ENCODE results near the gene TBC1D28.
"Not testable (repeated sequence)": the region's sequence is repeated elsewhere in the genome, so short reads cannot be mapped to it uniquely, and the experiment has no call there.

The TBC1D28 gene

DNA sequence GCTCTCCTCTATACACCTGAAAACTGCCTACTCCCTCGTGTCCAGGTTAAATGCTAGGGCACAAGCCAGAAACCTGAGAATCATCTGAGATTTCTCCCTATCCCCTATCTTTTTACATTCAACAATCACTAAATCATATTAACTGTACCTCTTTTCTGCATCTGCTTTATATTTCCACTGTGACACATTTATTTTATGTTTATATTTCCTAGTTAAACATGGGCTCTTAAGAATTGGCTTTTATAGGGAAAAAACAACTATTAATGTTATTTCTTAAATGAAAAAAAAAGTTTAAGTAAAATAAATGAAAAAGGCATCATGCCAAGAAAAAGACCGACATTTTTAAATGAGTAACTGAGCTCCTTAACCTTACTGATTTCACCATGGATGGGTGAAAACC, 26.6 kb downstream of the TBC1D28 start:
- not testable (repeated sequence) for DNase-seq (ENCODE audit: low read depth in 2 of 2, low spot score in 1 of 2)

DNA sequence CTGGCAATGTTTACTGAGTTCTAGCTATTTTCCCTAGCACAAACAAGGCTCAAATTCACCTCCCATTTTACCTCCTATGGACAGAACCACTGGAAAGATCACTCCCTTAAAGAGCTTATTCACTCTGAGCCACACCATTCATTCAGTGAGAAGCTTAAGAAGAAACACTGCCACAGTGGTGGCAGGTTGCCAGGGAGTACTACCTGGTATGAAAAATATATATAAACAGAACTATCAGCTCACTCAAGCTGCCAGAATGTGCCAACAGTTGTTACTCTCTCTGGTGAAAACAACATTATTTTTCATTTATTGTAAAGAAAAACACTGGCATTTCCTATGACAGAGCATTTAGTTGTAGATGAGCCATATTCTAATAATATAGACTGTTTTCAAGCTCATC, 31.2 kb downstream of the TBC1D28 start:
- DNase-seq (ENCODE audit: low read depth in 2 of 2, low spot score in 1 of 2) = not testable (repeated sequence)

- not testable (repeated sequence) for DNase-seq (ENCODE audit: low read depth in 2 of 2, low spot score in 1 of 2)
Measured at GRCh38 chr17:18593138-18593537, 51.1 kb downstream of the TBC1D28 start.
